Right lobe of liver (tissue), 4 donors: ENCODE data around the gene STAT3.

Experiments used
- POLR2A ChIP-seq: fragments of 450-650 bp; IDR thresholded peaks from one replicate; pipeline ENCODE4 v1.6.1; 2017; ENCODE audit warnings: antibody characterized with exemption, mild to moderate bottlenecking
- TF ChIP-seq, protein P1 (sequence below), 4 donors: fragments of 200-600 bp in 3 of 4; fragments of 450-650 bp in 1 of 4; IDR thresholded peaks; one replicate each; pipeline versions ENCODE4 v1.5.1 to v1.8.0; 2016 to 2022; ENCODE audit warnings: antibody characterized with exemption in 4 of 4, mild to moderate bottlenecking in 2 of 4
- donor health status: DM: no; HTN: no; CAD: no.
- donor health status: DM: no; HTN: no; CAD: no.
- donor health status: DM: no; HTN: yes; CAD: no.

DNA sequence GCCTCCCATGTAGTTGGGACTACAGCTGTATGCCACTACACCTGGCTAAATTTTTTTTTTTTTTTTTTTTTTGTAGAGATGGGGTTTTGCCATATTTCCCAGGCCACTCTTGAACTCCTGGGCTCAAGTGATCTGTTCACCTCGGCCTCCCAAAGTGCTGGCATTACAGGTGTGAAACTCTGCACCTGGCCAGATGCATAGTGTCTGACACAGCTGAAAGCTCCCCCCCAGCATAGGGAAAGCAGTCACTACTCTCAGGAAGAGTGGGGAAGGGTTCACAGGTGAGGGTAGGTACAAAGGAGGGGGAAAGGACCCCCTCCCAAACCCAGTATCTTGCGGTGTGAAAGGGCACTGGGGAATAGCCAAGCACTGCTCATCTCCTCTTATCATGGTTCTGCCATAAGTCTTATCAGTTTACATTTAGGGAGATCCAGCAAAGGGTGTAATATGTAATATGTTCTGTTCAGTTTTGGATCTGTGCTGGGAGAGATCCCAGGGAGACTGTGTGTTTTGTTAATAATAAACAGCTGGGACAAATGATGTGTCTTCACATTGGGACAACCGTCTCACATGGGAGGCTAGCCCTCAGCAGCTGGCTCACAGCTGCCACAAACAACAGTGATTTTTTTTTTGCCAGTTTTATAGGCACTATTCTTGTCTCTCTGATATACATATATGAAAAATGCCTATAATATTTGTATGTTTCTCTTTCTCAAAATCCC, 41.6 kb upstream of the STAT3 start:
- TF ChIP-seq, protein P1, sequence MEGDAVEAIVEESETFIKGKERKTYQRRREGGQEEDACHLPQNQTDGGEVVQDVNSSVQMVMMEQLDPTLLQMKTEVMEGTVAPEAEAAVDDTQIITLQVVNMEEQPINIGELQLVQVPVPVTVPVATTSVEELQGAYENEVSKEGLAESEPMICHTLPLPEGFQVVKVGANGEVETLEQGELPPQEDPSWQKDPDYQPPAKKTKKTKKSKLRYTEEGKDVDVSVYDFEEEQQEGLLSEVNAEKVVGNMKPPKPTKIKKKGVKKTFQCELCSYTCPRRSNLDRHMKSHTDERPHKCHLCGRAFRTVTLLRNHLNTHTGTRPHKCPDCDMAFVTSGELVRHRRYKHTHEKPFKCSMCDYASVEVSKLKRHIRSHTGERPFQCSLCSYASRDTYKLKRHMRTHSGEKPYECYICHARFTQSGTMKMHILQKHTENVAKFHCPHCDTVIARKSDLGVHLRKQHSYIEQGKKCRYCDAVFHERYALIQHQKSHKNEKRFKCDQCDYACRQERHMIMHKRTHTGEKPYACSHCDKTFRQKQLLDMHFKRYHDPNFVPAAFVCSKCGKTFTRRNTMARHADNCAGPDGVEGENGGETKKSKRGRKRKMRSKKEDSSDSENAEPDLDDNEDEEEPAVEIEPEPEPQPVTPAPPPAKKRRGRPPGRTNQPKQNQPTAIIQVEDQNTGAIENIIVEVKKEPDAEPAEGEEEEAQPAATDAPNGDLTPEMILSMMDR (IDR thresholded peaks at IDR 0.05) = no peak
- no peak for TF ChIP-seq POLR2A
